ENCODE measurements around the gene USP40.

Gene USP40

GRCh38 chr2:233551491-233551890, 15.1 kb downstream of the USP40 start:
- no peak for DNase-seq (ENCODE audit: low spot score)

- no peak for DNase-seq (ENCODE audit: low spot score)
Observed at GRCh38 chr2:233546774-233547173, 19.8 kb downstream of the USP40 start.

GRCh38 chr2:233546101-233546500, 20.5 kb downstream of the USP40 start:
- no peak for DNase-seq (ENCODE audit: low spot score)

- DNase-seq (ENCODE audit: low spot score) = no peak
Observed at GRCh38 chr2:233544200-233544610, 22.4 kb downstream of the USP40 start.

- DNase-seq (ENCODE audit: low spot score) = no peak
Observed at GRCh38 chr2:233542507-233542906, 24.1 kb downstream of the USP40 start.

GRCh38 chr2:233538741-233539140, 27.8 kb downstream of the USP40 start:
- DNase-seq (ENCODE audit: low spot score) = no peak

GRCh38 chr2:233535271-233535670, 31.3 kb downstream of the USP40 start:
- DNase-seq (ENCODE audit: low spot score) = no peak

- DNase-seq (ENCODE audit: low spot score) = no peak
Observed at GRCh38 chr2:233532971-233533370, 33.6 kb downstream of the USP40 start.

GRCh38 chr2:233531955-233532354, 34.6 kb downstream of the USP40 start:
- DNase-seq (ENCODE audit: low spot score) = no peak

- DNase-seq (ENCODE audit: low spot score) = no peak
Observed at GRCh38 chr2:233530381-233530780, 36.2 kb downstream of the USP40 start.

- no peak for DNase-seq (ENCODE audit: low spot score)
Observed at GRCh38 chr2:233528182-233528581, 38.4 kb downstream of the USP40 start.

GRCh38 chr2:233525791-233526190, 40.8 kb downstream of the USP40 start:
- DNase-seq (ENCODE audit: low spot score) = no peak

GRCh38 chr2:233519787-233520611, 46.6 kb downstream of the USP40 start:
- no peak for DNase-seq (ENCODE audit: low spot score)

GRCh38 chr2:233513953-233514655, 52.5 kb downstream of the USP40 start:
- DNase-seq (ENCODE audit: low spot score) = no peak

- DNase-seq (ENCODE audit: low spot score) = no peak
Observed at GRCh38 chr2:233503947-233504637, 62.5 kb downstream of the USP40 start.

GRCh38 chr2:233503481-233503880, 63.1 kb downstream of the USP40 start:
- DNase-seq (ENCODE audit: low spot score) = no peak

GRCh38 chr2:233501198-233502076, 65.1 kb downstream of the USP40 start:
- no peak for DNase-seq (ENCODE audit: low spot score)

GRCh38 chr2:233499928-233500327, 66.7 kb downstream of the USP40 start:
- no peak for DNase-seq (ENCODE audit: low spot score)

- no peak for DNase-seq (ENCODE audit: low spot score)
Observed at GRCh38 chr2:233498126-233498525, 68.5 kb downstream of the USP40 start.

GRCh38 chr2:233497692-233498091, 68.9 kb downstream of the USP40 start:
- DNase-seq (ENCODE audit: low spot score) = no peak

GRCh38 chr2:233495503-233496496, 70.8 kb downstream of the USP40 start:
- DNase-seq (ENCODE audit: low spot score) = no peak

Measured in ecto neural progenitor cell (in vitro differentiated cells).